Endothelial cell of umbilical vein (primary cell): ENCODE data around the gene HYLS1. TPM values are rescaled to one million over a fixed set of nuclear protein-coding genes. Genes with fewer than 3 reads are reported as not detected.
"Not testable (repeated sequence)": the region's sequence is repeated elsewhere in the genome, so short reads cannot be mapped to it uniquely, and the experiment has no call there.

Experiments used
- BruUV-seq: library from RNA; stranded (reverse); fragments of 400-500 nt; replicated peaks from 2 replicates; lab custom pipeline; 2021; lab: Mats Ljungman, UMichigan
- CTCF ChIA-PET: fragments of 300-600, 350-600 bp; sonication (Branson Sonifier 250); formaldehyde crosslinking; loops from one replicate; lab custom pipeline; 2021; ENCODE audit warnings: antibody characterized with exemption, inconsistent platforms; lab: Charles Lee
- POLR2A ChIA-PET: fragments of 300-600, 350-600 bp; sonication (Branson Sonifier 250); formaldehyde crosslinking; loops from one replicate; lab custom pipeline; 2021; ENCODE audit warnings: antibody characterized with exemption, inconsistent platforms; lab: Charles Lee
- DNase-seq: peaks from one replicate; pipeline ENCODE4 v3.0.0-alpha.2; 2011; ENCODE audit warnings: low read depth, low spot score
- FAIRE-seq: peaks from 2 replicates; lab custom pipeline; 2011; peaks lifted over from hg19 to GRCh38; lab: Jason Lieb, UNC
- H2AFZ ChIP-seq: 2 replicates; pipeline ENCODE4 v1.6.0; 2012; ENCODE audit warnings: low read depth, low read length, control low read depth, inconsistent platforms
- H3K27ac ChIP-seq: 2 replicates; pipeline ENCODE4 v1.5.1; 2011; ENCODE audit warnings: low read depth, mild to moderate bottlenecking, control low read depth, low read length, moderate library complexity; ENCODE audit not compliant: insufficient read depth
- H3K27me3 ChIP-seq, 2 experiments: 2 replicates each; pipeline versions ENCODE4 v1.6.0 to v1.6.1; 2011; ENCODE audit warnings: low read length in 2 of 2, mixed read lengths in 1 of 2; ENCODE audit not compliant: control insufficient read depth in 2 of 2, insufficient read depth in 2 of 2
- H3K36me3 ChIP-seq, 2 experiments: 2 replicates in 1 of 2; 3 replicates in 1 of 2; pipeline ENCODE4 v1.5.1; 2011; ENCODE audit warnings: low read length in 2 of 2, mild to moderate bottlenecking in 1 of 2, moderate library complexity in 1 of 2; ENCODE audit not compliant: control insufficient read depth in 2 of 2, insufficient read depth in 2 of 2; ENCODE audit errors: extremely low read depth in 1 of 2
- H3K4me1 ChIP-seq: 3 replicates; pipeline ENCODE4 v1.5.1; 2011; ENCODE audit warnings: mild to moderate bottlenecking, low read length; ENCODE audit not compliant: control insufficient read depth, insufficient read depth; ENCODE audit errors: extremely low read depth
- H3K4me2 ChIP-seq: 2 replicates; pipeline ENCODE4 v1.6.1; 2011; ENCODE audit warnings: low read length, control low read depth, mixed read lengths; ENCODE audit not compliant: insufficient read depth
- H3K4me3 ChIP-seq, 3 experiments: fragments of 200-600 bp in 1 of 3; sonication (generic), shearing (Covaris generic) in 1 of 3; replicated peaks in 1 of 3; 2 replicates each; pipeline ENCODE4 v1.5.1; 2011 to 2016; ENCODE audit warnings: control low read depth in 3 of 3, low read length in 3 of 3, mild to moderate bottlenecking in 2 of 3, inconsistent platforms in 1 of 3, low read depth in 1 of 3, moderate library complexity in 1 of 3; ENCODE audit not compliant: insufficient read depth in 1 of 3
- H3K79me2 ChIP-seq: 2 replicates; pipeline ENCODE4 v1.6.0; 2012; ENCODE audit warnings: low read length, inconsistent platforms; ENCODE audit not compliant: control insufficient read depth, insufficient read depth
- H3K9ac ChIP-seq: replicated peaks from 2 replicates; pipeline ENCODE3; 2011; ENCODE audit warnings: low read length, control low read depth; ENCODE audit not compliant: insufficient read depth; ENCODE audit errors: extremely low read depth
- H3K9me1 ChIP-seq: replicated peaks from 3 replicates; pipeline ENCODE4 v1.6.0; 2011; ENCODE audit warnings: mild to moderate bottlenecking, low read length; ENCODE audit not compliant: control insufficient read depth, insufficient read depth; ENCODE audit errors: extremely low read depth
- H3K9me3 ChIP-seq: replicated peaks from 2 replicates; pipeline ENCODE4 v1.5.1; 2012; ENCODE audit warnings: low read length, inconsistent platforms; ENCODE audit not compliant: control insufficient read depth, insufficient read depth
- H4K20me1 ChIP-seq: replicated peaks from 2 replicates; pipeline ENCODE3; 2011; ENCODE audit warnings: mild to moderate bottlenecking, low read length; ENCODE audit not compliant: control insufficient read depth, insufficient read depth; ENCODE audit errors: extremely low read depth
- MYC ChIP-seq: IDR thresholded peaks from one replicate; pipeline ENCODE4 v1.6.1; 2011; ENCODE audit warnings: mild to moderate bottlenecking, low read depth, low read length
- POLR2A ChIP-seq: IDR thresholded peaks from 2 replicates; pipeline ENCODE4 v1.6.1; 2012; ENCODE audit warnings: low read depth, mild to moderate bottlenecking, control low read depth, low read length
- dilution Hi-C: fragments of 300-500 bp; cut with MboI; formaldehyde crosslinking; loops from one replicate; pipeline ENCODE4 v1.15.0; 2019; ENCODE audit warnings: low sequenced_read_pairs; ENCODE audit not compliant: extremely low pct_ligation_motif_present
- intact Hi-C: fragments of 100-400 bp; cut with micrococcal nuclease; formaldehyde crosslinking; loops from one replicate; pipeline ENCODE4 v1.10.0; 2022
- polyA plus RNA-seq, 4 experiments: library from polyadenylated mRNA; depleted of rRNA in 3 of 4; stranded (reverse) in 3 of 4; unstranded in 1 of 4; fragments of >200 nt; gene quantifications; 2 replicates each; pipeline versions ENCODE4 v1.2.1 to v1.2.3, GENCODE V29; 2011 to 2012; ENCODE audit warnings: missing spikeins in 1 of 4
- total RNA-seq: library from RNA; stranded (reverse); gene quantifications from 2 replicates; pipeline ENCODE4 v1.2.3, GENCODE V29; 2021

HYLS1 gene
- total and polyA plus RNA-seq, 2 donors (not counting 3 experiments of a cell fraction or from before 2014, with no cell fraction given) = 4.7 to 12.6 TPM

- Histone ChIP-seq H3K9me3 (no peaks in the 10 kb centered on the region), H4K20me1 (no peaks in the 10 kb centered on the region), H3K4me1 (no peaks in the 10 kb centered on the region), H3K36me3 (no peaks in the 10 kb centered on the region), H3K9ac (no peak overlapping the region), H3K27ac (no peak overlapping the region), H3K4me2 (no peak overlapping the region), H3K79me2 (no peaks in the 10 kb centered on the region), H3K4me3 (no peak overlapping the region), H2AFZ (no peak overlapping the region), H3K27me3 (peaks cover 12 to 14% of the 10 kb centered on the region in 2 experiments), H3K9me1 (no peaks in the 10 kb centered on the region)
- TF ChIP-seq POLR2A (no peak), MYC (no peak)
- FAIRE-seq (no peak), DNase-seq (no peak)
- ChIA-PET CTCF (interaction anchor here (0.8 to 1.7 kb wide), 3 partner anchors 13 to 287 kb away, joined by 3 to 6 read pairs (median 3); no protein-coding TSS in a partner anchor), POLR2A (interaction anchor here (0.6 kb wide), 1 partner anchor 15 kb away, joined by 3 read pairs; no protein-coding TSS in a partner anchor)
- dilution Hi-C loops = no loop called here
- no TSS peak for BruUV-seq
- intact Hi-C loops = no loop called here
Measured at GRCh38 chr11:125910226-125910849, 22.9 kb downstream of the HYLS1 start.

- H3K4me2 ChIP-seq, H3K36me3 ChIP-seq, H3K9me1 ChIP-seq, H2AFZ ChIP-seq, H3K4me1 ChIP-seq, H3K9ac ChIP-seq, H3K27ac ChIP-seq, H3K79me2 ChIP-seq, POLR2A ChIA-PET, H4K20me1 ChIP-seq, intact Hi-C loops, H3K4me3 ChIP-seq, DNase-seq, FAIRE-seq, H3K9me3 ChIP-seq, BruUV-seq, dilution Hi-C loops, CTCF ChIA-PET: not testable (repeated sequence)
- peaks cover 4 to 14% of the 10 kb centered on the region in 2 experiments for H3K27me3 ChIP-seq
Measured at GRCh38 chr11:125914601-125915000, 27.1 kb downstream of the HYLS1 start.
